Measurements from ENCODE around the gene FBXO2. TPM values are rescaled to one million over a fixed set of nuclear protein-coding genes. Genes with fewer than 3 reads are reported as not detected.

Gene FBXO2
- total and polyA plus RNA-seq, 9 of the 15 experiments (the other 6 are each of a cell fraction or from before 2014, with no cell fraction given): 0.04 to 1.9 (median 0.27) TPM

- TF ChIP-seq ZNF639 (CRISPR knock-in tag; conservative IDR thresholded peaks at IDR 0.05 in 1 of 2, IDR thresholded peaks at IDR 0.05 in 1 of 2): no peak; a peak in 1 of 4 replicates
- no peak for TF ChIP-seq ELK3 (CRISPR knock-in tag; IDR thresholded peaks at IDR 0.05)
- no peak for TF ChIP-seq MAFF (IDR thresholded peaks at IDR 0.05; ENCODE audit: low read length)
- TF ChIP-seq ZNF584 (CRISPR knock-in tag; IDR thresholded peaks at IDR 0.05; ENCODE audit: low read depth): no peak
- TF ChIP-seq EP300 (IDR thresholded peaks at IDR 0.05; ENCODE audit: low read length): peak; percentile 95
- no peak for TF ChIP-seq FOXP1 (CRISPR knock-in tag; IDR thresholded peaks at IDR 0.05)
- TF ChIP-seq NONO (IDR thresholded peaks at IDR 0.05; ENCODE audit: low read depth in 2 of 2, low read length in 1 of 2): peak in 1 of 2 experiments; percentile 27; a peak in 1 of 4 replicates
- no peak; a peak in 1 of 4 replicates for TF ChIP-seq MAZ (CRISPR knock-in tag; conservative IDR thresholded peaks at IDR 0.05 in 1 of 2, IDR thresholded peaks at IDR 0.05 in 1 of 2)
- no peak for TF ChIP-seq ZNF512 (tag; IDR thresholded peaks at IDR 0.05)
- TF ChIP-seq GMEB1 (CRISPR knock-in tag; IDR thresholded peaks at IDR 0.05): no peak
- no peak for TF ChIP-seq TSC22D4 (tag; IDR thresholded peaks at IDR 0.05)
- TF ChIP-seq ZNF785 (CRISPR knock-in tag; IDR thresholded peaks at IDR 0.05): no peak
- TF ChIP-seq NCOA6 (IDR thresholded peaks at IDR 0.05): no peak
- no peak for TF ChIP-seq PHF8 (IDR thresholded peaks at IDR 0.05; ENCODE audit: borderline replicate concordance, low read length)
- peak in 1 of 2 experiments; percentile 56; a peak in 1 of 4 replicates for TF ChIP-seq ARNT (IDR thresholded peaks at IDR 0.05)
- TF ChIP-seq ARID4B (CRISPR knock-in tag; IDR thresholded peaks at IDR 0.05): peak; percentile 49; the same call in 1 of the 2 replicates
Observed at GRCh38 chr1:11671544-11672286, 17.5 kb upstream of the FBXO2 start (continued).

Measured in K562 (cell line).